ENCODE data around the gene WDR7. TPM values are rescaled to one million over a fixed set of nuclear protein-coding genes. Genes with fewer than 3 reads are reported as not detected.

Gene WDR7
- total and polyA plus RNA-seq, 4 donors: 3.7 to 42.7 (median 19.0) TPM

DNA sequence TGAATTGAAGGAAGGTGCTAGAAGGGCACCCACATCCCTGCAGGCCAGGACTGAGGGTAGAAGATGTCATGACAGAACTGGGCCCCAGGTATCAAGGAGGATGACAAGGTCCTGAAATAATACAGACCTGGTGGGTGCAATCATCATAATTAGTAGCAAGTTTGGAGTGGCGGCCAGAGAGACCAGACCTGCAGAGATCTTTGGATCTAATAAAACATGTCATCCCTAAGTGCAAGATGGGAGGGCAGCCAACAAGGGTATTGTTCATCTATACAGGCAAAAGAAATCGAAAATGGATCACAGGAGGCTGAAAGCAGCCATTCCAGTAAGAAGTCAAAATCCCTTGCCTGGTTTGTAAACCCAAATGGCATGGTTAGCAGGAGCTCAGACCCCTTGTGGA, 384.4 kb downstream of the WDR7 start:
- Histone ChIP-seq H3K4me1 (ENCODE audit: control insufficient read depth in 5 of 5, insufficient read depth in 5 of 5, low read length in 5 of 5) (no peaks in the 10 kb centered on the region), H3K9ac (ENCODE audit: insufficient read depth in 1 of 2, low read length in 2 of 2) (no peak overlapping the region), H3K27me3 (ENCODE audit: control insufficient read depth in 3 of 3, insufficient read depth in 3 of 3, low read length in 2 of 3) (peaks cover 0 to 2% (median 0%) of the 10 kb centered on the region in 3 donors), H3K27ac (ENCODE audit: low read depth in 1 of 2, low read length in 1 of 2) (no peak overlapping the region), H3K4me3 (no peak overlapping the region), H3K36me3 (ENCODE audit: control insufficient read depth in 4 of 4, insufficient read depth in 4 of 4, low read length in 4 of 4) (no peaks in the 10 kb centered on the region), H3K9me3 (ENCODE audit: control insufficient read depth in 4 of 4, insufficient read depth in 3 of 4, low read length in 3 of 4) (peaks cover 0 to 4% (median 0%) of the 10 kb centered on the region in 4 donors)
- DNase-seq (no peak), ATAC-seq (ENCODE audit: insufficient read depth, low FRiP score) (no peak)
- 94 to 97% methylated on average over 2 of the region's 2 CpGs for WGBS, 2 donors
- TF ChIP-seq, protein P1, sequence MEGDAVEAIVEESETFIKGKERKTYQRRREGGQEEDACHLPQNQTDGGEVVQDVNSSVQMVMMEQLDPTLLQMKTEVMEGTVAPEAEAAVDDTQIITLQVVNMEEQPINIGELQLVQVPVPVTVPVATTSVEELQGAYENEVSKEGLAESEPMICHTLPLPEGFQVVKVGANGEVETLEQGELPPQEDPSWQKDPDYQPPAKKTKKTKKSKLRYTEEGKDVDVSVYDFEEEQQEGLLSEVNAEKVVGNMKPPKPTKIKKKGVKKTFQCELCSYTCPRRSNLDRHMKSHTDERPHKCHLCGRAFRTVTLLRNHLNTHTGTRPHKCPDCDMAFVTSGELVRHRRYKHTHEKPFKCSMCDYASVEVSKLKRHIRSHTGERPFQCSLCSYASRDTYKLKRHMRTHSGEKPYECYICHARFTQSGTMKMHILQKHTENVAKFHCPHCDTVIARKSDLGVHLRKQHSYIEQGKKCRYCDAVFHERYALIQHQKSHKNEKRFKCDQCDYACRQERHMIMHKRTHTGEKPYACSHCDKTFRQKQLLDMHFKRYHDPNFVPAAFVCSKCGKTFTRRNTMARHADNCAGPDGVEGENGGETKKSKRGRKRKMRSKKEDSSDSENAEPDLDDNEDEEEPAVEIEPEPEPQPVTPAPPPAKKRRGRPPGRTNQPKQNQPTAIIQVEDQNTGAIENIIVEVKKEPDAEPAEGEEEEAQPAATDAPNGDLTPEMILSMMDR (IDR thresholded peaks at IDR 0.05; ENCODE audit: control extremely low read depth, extremely low read depth): no peak

DNA sequence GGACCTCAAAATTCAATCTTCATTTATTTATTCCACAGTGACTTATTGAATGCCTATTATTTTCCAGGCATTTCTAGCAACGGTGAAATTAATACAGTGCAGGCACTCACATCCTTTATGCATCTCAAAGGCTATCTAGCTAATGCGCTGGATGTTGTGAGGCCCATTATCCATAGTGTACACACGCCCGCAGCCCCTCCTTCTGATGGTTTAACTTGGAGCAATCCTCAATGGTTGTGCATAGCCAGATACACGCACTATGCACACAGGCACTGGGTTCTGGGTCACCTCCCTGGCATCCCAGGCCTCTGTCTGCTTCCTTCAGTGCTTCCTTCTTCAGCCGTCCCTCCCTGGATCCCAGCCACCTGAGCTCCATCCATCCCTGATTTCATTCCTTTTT, 387.2 kb downstream of the WDR7 start:
- DNase-seq: no peak
- Histone ChIP-seq H3K4me3 (no peak overlapping the region), H3K4me1 (ENCODE audit: control insufficient read depth in 5 of 5, insufficient read depth in 5 of 5, low read length in 5 of 5) (no peaks in the 10 kb centered on the region), H3K36me3 (ENCODE audit: control insufficient read depth in 4 of 4, insufficient read depth in 4 of 4, low read length in 4 of 4) (no peaks in the 10 kb centered on the region), H3K9ac (ENCODE audit: insufficient read depth in 1 of 2, low read length in 2 of 2) (no peak overlapping the region), H3K27ac (ENCODE audit: low read depth in 1 of 2, low read length in 1 of 2) (no peak overlapping the region), H3K27me3 (ENCODE audit: control insufficient read depth in 3 of 3, insufficient read depth in 3 of 3, low read length in 2 of 3) (peaks cover 0 to 2% (median 0%) of the 10 kb centered on the region in 3 donors), H3K9me3 (ENCODE audit: control insufficient read depth in 4 of 4, insufficient read depth in 3 of 4, low read length in 3 of 4) (peaks cover 0 to 9% (median 0%) of the 10 kb centered on the region in 4 donors)
- no peak for ATAC-seq (ENCODE audit: insufficient read depth, low FRiP score)
- TF ChIP-seq, protein P1 (IDR thresholded peaks at IDR 0.05; ENCODE audit: control extremely low read depth, extremely low read depth): no peak
- 79 to 80% methylated on average over 6 of the region's 6 CpGs for WGBS, 2 donors

DNA sequence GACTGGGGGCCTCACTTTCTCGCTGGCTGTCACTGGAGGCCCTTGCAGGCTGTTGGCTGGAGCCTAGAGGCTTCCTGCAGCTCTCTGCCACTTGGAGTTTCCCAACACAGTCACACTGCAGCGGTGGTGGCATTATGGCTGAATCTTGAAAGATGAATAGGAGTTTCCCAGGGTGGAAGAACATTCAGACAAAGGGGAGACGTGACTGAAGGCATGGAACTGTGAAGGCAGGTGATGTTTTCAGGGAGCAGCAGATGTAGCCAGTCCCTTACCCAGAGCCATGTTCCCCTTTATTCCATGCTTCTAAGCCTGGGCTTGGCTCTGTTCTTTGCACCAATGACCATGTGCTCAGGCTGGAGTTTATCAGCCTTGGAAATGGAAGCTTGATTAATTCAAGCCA, 389.0 kb downstream of the WDR7 start:
- 54 to 78% methylated on average over 3 of the region's 3 CpGs for WGBS, 2 donors
- no peak overlapping the region for H3K27ac ChIP-seq (ENCODE audit: low read depth in 1 of 2, low read length in 1 of 2)
- H3K9ac ChIP-seq (ENCODE audit: insufficient read depth in 1 of 2, low read length in 2 of 2): no peak overlapping the region
- no peak overlapping the region for H3K4me3 ChIP-seq
- H3K4me1 ChIP-seq (ENCODE audit: control insufficient read depth in 5 of 5, insufficient read depth in 5 of 5, low read length in 5 of 5): no peaks in the 10 kb centered on the region
- peaks cover 0 to 2% (median 0%) of the 10 kb centered on the region in 3 donors for H3K27me3 ChIP-seq (ENCODE audit: control insufficient read depth in 3 of 3, insufficient read depth in 3 of 3, low read length in 2 of 3)
- DNase-seq (no peak), ATAC-seq (ENCODE audit: insufficient read depth, low FRiP score) (no peak)
- TF ChIP-seq, protein P1 (IDR thresholded peaks at IDR 0.05; ENCODE audit: control extremely low read depth, extremely low read depth): no peak
- H3K36me3 ChIP-seq (ENCODE audit: control insufficient read depth in 4 of 4, insufficient read depth in 4 of 4, low read length in 4 of 4): no peaks in the 10 kb centered on the region
- peaks cover 0 to 10% (median 0%) of the 10 kb centered on the region in 4 donors for H3K9me3 ChIP-seq (ENCODE audit: control insufficient read depth in 4 of 4, insufficient read depth in 3 of 4, low read length in 3 of 4)

DNA sequence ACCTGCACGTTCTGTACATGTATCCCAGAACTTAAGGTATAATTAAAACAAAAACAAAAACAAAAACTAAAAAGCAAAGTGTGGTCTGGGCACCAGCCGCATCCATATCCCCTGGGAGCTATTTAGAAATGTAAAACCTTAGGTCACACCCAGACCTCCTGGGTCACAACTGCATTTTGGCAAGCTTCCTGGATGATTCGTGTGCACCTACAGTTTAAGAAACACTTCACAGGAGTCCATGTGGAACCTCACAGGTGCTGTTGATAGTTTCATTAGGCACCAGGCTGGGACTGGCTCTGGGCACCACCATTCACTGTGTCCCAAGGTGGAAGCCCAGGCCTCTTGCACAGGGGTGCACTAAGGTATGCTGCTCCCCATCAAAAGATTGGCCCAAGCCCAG, 392.1 kb downstream of the WDR7 start:
- Histone ChIP-seq H3K9ac (ENCODE audit: insufficient read depth in 1 of 2, low read length in 2 of 2) (no peak overlapping the region), H3K27ac (ENCODE audit: low read depth in 1 of 2, low read length in 1 of 2) (no peak overlapping the region), H3K9me3 (ENCODE audit: control insufficient read depth in 4 of 4, insufficient read depth in 3 of 4, low read length in 3 of 4) (peaks cover 0 to 16% (median 0%) of the 10 kb centered on the region in 4 donors), H3K4me3 (no peak overlapping the region), H3K27me3 (ENCODE audit: control insufficient read depth in 3 of 3, insufficient read depth in 3 of 3, low read length in 2 of 3) (peaks cover 0 to 2% (median 0%) of the 10 kb centered on the region in 3 donors), H3K4me1 (ENCODE audit: control insufficient read depth in 5 of 5, insufficient read depth in 5 of 5, low read length in 5 of 5) (no peaks in the 10 kb centered on the region), H3K36me3 (ENCODE audit: control insufficient read depth in 4 of 4, insufficient read depth in 4 of 4, low read length in 4 of 4) (no peaks in the 10 kb centered on the region)
- DNase-seq (no peak), ATAC-seq (ENCODE audit: insufficient read depth, low FRiP score) (no peak)
- 85 to 90% methylated on average over 3 of the region's 3 CpGs for WGBS, 2 donors
- TF ChIP-seq, protein P1 (IDR thresholded peaks at IDR 0.05; ENCODE audit: control extremely low read depth, extremely low read depth): no peak

All from lung (tissue), 12 donors.